ENCODE measurements around the gene TSBP1. TPM values are rescaled to one million over a fixed set of nuclear protein-coding genes. Genes with fewer than 3 reads are reported as not detected.

TSBP1 gene
- total RNA-seq, 1 experiment from 2014 or later, result not detected

DNA sequence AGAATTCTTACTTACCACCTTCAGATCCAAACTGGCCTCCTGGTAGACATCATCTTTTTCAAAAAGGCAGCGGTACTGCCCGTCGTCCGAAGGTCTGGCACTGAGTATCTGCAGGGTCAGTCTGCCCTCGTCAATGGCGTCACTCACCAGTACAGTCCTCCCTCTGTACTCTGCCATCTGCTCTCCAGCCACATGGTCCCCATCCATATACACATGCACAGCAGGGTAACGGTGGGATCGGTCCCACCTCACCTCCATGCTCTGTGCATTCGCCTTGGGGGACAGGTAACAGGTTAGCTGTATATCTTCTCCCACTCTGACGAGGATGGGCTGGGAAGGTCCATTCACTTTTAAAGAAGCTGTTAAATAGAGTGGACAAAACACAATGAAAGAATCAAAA, 24.3 kb upstream of the TSBP1 start:
- H3K27me3 ChIP-seq (ENCODE audit: control insufficient read depth, insufficient read depth, low read length), result no peaks in the 10 kb centered on the region; the same call in 1 of the 2 replicates
- POLR2A ChIA-PET, result no interaction called here
- TF ChIP-seq SIN3A (IDR thresholded peaks at IDR 0.05; ENCODE audit: borderline replicate concordance, insufficient read depth, low read depth, low read length) (no peak), TCF7L2 (IDR thresholded peaks at IDR 0.05; ENCODE audit: low read depth, low read length) (no peak), CTCF (IDR thresholded peaks at IDR 0.05) (no peak), POLR2AphosphoS5 (IDR thresholded peaks at IDR 0.05; ENCODE audit: low read depth, low read length) (no peak)
- TF ChIP-seq, protein P1, sequence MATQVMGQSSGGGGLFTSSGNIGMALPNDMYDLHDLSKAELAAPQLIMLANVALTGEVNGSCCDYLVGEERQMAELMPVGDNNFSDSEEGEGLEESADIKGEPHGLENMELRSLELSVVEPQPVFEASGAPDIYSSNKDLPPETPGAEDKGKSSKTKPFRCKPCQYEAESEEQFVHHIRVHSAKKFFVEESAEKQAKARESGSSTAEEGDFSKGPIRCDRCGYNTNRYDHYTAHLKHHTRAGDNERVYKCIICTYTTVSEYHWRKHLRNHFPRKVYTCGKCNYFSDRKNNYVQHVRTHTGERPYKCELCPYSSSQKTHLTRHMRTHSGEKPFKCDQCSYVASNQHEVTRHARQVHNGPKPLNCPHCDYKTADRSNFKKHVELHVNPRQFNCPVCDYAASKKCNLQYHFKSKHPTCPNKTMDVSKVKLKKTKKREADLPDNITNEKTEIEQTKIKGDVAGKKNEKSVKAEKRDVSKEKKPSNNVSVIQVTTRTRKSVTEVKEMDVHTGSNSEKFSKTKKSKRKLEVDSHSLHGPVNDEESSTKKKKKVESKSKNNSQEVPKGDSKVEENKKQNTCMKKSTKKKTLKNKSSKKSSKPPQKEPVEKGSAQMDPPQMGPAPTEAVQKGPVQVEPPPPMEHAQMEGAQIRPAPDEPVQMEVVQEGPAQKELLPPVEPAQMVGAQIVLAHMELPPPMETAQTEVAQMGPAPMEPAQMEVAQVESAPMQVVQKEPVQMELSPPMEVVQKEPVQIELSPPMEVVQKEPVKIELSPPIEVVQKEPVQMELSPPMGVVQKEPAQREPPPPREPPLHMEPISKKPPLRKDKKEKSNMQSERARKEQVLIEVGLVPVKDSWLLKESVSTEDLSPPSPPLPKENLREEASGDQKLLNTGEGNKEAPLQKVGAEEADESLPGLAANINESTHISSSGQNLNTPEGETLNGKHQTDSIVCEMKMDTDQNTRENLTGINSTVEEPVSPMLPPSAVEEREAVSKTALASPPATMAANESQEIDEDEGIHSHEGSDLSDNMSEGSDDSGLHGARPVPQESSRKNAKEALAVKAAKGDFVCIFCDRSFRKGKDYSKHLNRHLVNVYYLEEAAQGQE (IDR thresholded peaks at IDR 0.05; ENCODE audit: insufficient read depth in 1 of 2, low read depth in 2 of 2, low read length in 1 of 2), result no peak
- H3K4me3 ChIP-seq (ENCODE audit: low read depth in 2 of 2, low read length in 2 of 2), result no peak overlapping the region
- H3K27ac ChIP-seq (ENCODE audit: low read length), result no peak overlapping the region
- BruUV-seq (replicated peaks), result no TSS peak
- DNase-seq (ENCODE audit: low read depth, low spot score) (no peak), ATAC-seq (no peak)
- no peaks in the 10 kb centered on the region for H3K9me3 ChIP-seq (ENCODE audit: control insufficient read depth, insufficient read depth, low read depth, low read length)
- CTCF ChIA-PET, result no interaction called here
- no peaks in the 10 kb centered on the region for H3K36me3 ChIP-seq (ENCODE audit: control insufficient read depth, insufficient read depth, low read length)
- intact Hi-C loops (cut with micrococcal nuclease; ENCODE audit: unreplicated experiment), result no loop called here
- in situ Hi-C loops (cut with HindIII; ENCODE audit: low pct_unique_long_range_greater_than_20kb, low sequenced_read_pairs), result no loop called here
- H3K4me1 ChIP-seq (ENCODE audit: control insufficient read depth, insufficient read depth, low read length), result no peaks in the 10 kb centered on the region

GRCh38 chr6:32393665-32394420, 22.1 kb upstream of the TSBP1 start:
- H3K27ac ChIP-seq (ENCODE audit: low read length), result no peak overlapping the region
- intact Hi-C loops (cut with micrococcal nuclease; ENCODE audit: unreplicated experiment) (no loop called here), in situ Hi-C loops (cut with HindIII; ENCODE audit: low pct_unique_long_range_greater_than_20kb, low sequenced_read_pairs) (no loop called here)
- no peak overlapping the region for H3K4me3 ChIP-seq (ENCODE audit: low read depth in 2 of 2, low read length in 2 of 2)
- CTCF ChIA-PET, result no interaction called here
- TF ChIP-seq SIN3A (IDR thresholded peaks at IDR 0.05; ENCODE audit: borderline replicate concordance, insufficient read depth, low read depth, low read length) (no peak), TCF7L2 (IDR thresholded peaks at IDR 0.05; ENCODE audit: low read depth, low read length) (no peak), POLR2AphosphoS5 (IDR thresholded peaks at IDR 0.05; ENCODE audit: low read depth, low read length) (no peak), CTCF (IDR thresholded peaks at IDR 0.05) (no peak)
- TF ChIP-seq, protein P1 (IDR thresholded peaks at IDR 0.05; ENCODE audit: insufficient read depth in 1 of 2, low read depth in 2 of 2, low read length in 1 of 2), result no peak
- DNase-seq (ENCODE audit: low read depth, low spot score), result no peak
- no peaks in the 10 kb centered on the region for H3K9me3 ChIP-seq (ENCODE audit: control insufficient read depth, insufficient read depth, low read depth, low read length)
- H3K4me1 ChIP-seq (ENCODE audit: control insufficient read depth, insufficient read depth, low read length), result no peaks in the 10 kb centered on the region
- ATAC-seq, result no peak
- no peaks in the 10 kb centered on the region; the same call in 1 of the 2 replicates for H3K27me3 ChIP-seq (ENCODE audit: control insufficient read depth, insufficient read depth, low read length)
- POLR2A ChIA-PET, result no interaction called here
- no peaks in the 10 kb centered on the region for H3K36me3 ChIP-seq (ENCODE audit: control insufficient read depth, insufficient read depth, low read length)
- no TSS peak for BruUV-seq (replicated peaks)

All from Panc1 (cell line).